Smooth muscle cell (in vitro differentiated cells): ENCODE data around the gene ZNF136. TPM values are rescaled to one million over a fixed set of nuclear protein-coding genes. Genes with fewer than 3 reads are reported as not detected.

ENCODE experiments used
- DNase-seq: peaks from one replicate; lab custom pipeline; 2025; ENCODE audit not compliant: unreplicated experiment; lab: John Stamatoyannopoulos, UW
- H2AFZ ChIP-seq: fragments of 200-600 bp; sonication (generic); 2 replicates; pipeline ENCODE4 v1.6.0; 2016; ENCODE audit warnings: antibody characterized with exemption, low read depth, mild to moderate bottlenecking
- H3F3A ChIP-seq: fragments of 200-600 bp; sonication (generic); 2 replicates; pipeline ENCODE4 v1.6.0; 2017; ENCODE audit warnings: antibody characterized with exemption, low read depth
- H3K27ac ChIP-seq: fragments of 200-600 bp; sonication (generic); 2 replicates; pipeline ENCODE4 v1.5.1; 2016; ENCODE audit warnings: low read depth, mild to moderate bottlenecking
- H3K27me3 ChIP-seq: fragments of 200-600 bp; sonication (generic); 2 replicates; pipeline ENCODE4 v1.6.1; 2016; ENCODE audit warnings: low read depth, mild to moderate bottlenecking
- H3K36me3 ChIP-seq: fragments of 200-600 bp; sonication (generic); 2 replicates; pipeline ENCODE4 v1.5.1; 2016; ENCODE audit warnings: low read depth
- H3K4me1 ChIP-seq: fragments of 200-600 bp; sonication (generic); 2 replicates; pipeline ENCODE4 v1.5.1; 2016; ENCODE audit warnings: low read depth
- H3K4me2 ChIP-seq: fragments of 200-600 bp; sonication (generic); 2 replicates; pipeline ENCODE4 v1.6.0; 2016; ENCODE audit warnings: mild to moderate bottlenecking
- H3K4me3 ChIP-seq: fragments of 200-600 bp; sonication (generic); 2 replicates; pipeline ENCODE4 v1.5.1; 2016; ENCODE audit warnings: mild to moderate bottlenecking
- H3K79me2 ChIP-seq: fragments of 200-600 bp; sonication (generic); 2 replicates; pipeline ENCODE4 v1.6.0; 2016; ENCODE audit warnings: low read depth, mild to moderate bottlenecking
- H3K9ac ChIP-seq: fragments of 200-600 bp; sonication (generic); 2 replicates; pipeline ENCODE4 v1.6.0; 2016; ENCODE audit warnings: low read depth
- H3K9me3 ChIP-seq: fragments of 200-600 bp; sonication (generic); replicated peaks from 2 replicates; pipeline ENCODE4 v1.5.1; 2016; ENCODE audit warnings: low read depth
- H4K20me1 ChIP-seq: fragments of 200-600 bp; sonication (generic); 2 replicates; pipeline ENCODE4 v1.6.0; 2016; ENCODE audit warnings: low read depth
- CTCF ChIP-seq: fragments of 200-600 bp; sonication (generic); IDR thresholded peaks from 2 replicates; pipeline ENCODE4 v1.5.1; 2017; ENCODE audit warnings: borderline replicate concordance, mild to moderate bottlenecking, antibody characterized with exemption; ENCODE audit not compliant: insufficient read depth, poor library complexity, severe bottlenecking
- WGBS: methylation state at CpG from one replicate; pipeline ENCODE4 v1.1.7; 2016; ENCODE audit warnings: low lambda C conversion rate; 5-methylcytosine and 5-hydroxymethylcytosine counted together
- polyA plus RNA-seq: library from polyadenylated mRNA; unstranded; fragments of >200 nt; fragmentation: Nextera tagmentation; extraction: Ambion mirVana; gene quantifications from 2 replicates; pipeline ENCODE4 v1.2.1, GENCODE V29; 2016
- total RNA-seq: library from RNA; depleted of rRNA; stranded (reverse); fragments of >200 nt; gene quantifications from 2 replicates; pipeline ENCODE4 v1.2.3, GENCODE V29; 2014

Gene ZNF136
- total and polyA plus RNA-seq, 2 experiments from 2014 or later: 5.1 to 5.7 TPM

- no peak overlapping the region for H3K4me3 ChIP-seq
- no peaks in the 10 kb centered on the region for H3K36me3 ChIP-seq
- TF ChIP-seq CTCF: no peak
- no peaks in the 10 kb centered on the region for H3F3A ChIP-seq
- no peak overlapping the region for H3K4me2 ChIP-seq
- peaks cover 10% of the 10 kb centered on the region for H4K20me1 ChIP-seq
- 94% methylated on average over 25 of the region's 25 CpGs for WGBS
- no peak for DNase-seq
- H3K27ac ChIP-seq: no peak overlapping the region
- H3K79me2 ChIP-seq: peaks cover 33% of the 10 kb centered on the region
- no peak overlapping the region for H2AFZ ChIP-seq
- no peaks in the 10 kb centered on the region for H3K9me3 ChIP-seq
- peaks cover 6% of the 10 kb centered on the region for H3K4me1 ChIP-seq
- no peaks in the 10 kb centered on the region for H3K27me3 ChIP-seq
- H3K9ac ChIP-seq: no peak overlapping the region
These were observed 3.0 kb upstream of the ZNF136 start for GRCh38 chr19:12159773-12160414.

GRCh38 chr19:12162513-12162881, 399 bp upstream of the ZNF136 start:
- Histone ChIP-seq H3K4me3 (peak overlapping the region; percentile 96), H3F3A (no peaks in the 10 kb centered on the region), H3K4me1 (peaks cover 6% of the 10 kb centered on the region), H3K79me2 (peaks cover 43% of the 10 kb centered on the region), H3K9me3 (no peaks in the 10 kb centered on the region), H3K9ac (peak overlapping the region; percentile 100), H3K36me3 (no peaks in the 10 kb centered on the region), H3K27me3 (no peaks in the 10 kb centered on the region), H4K20me1 (peaks cover 29% of the 10 kb centered on the region), H3K27ac (peak overlapping the region; percentile 99), H2AFZ (peak overlapping the region; percentile 100), H3K4me2 (peak overlapping the region; percentile 97)
- no peak for DNase-seq
- 39% methylated on average over 8 of the region's 8 CpGs for WGBS
- TF ChIP-seq CTCF: no peak

- Histone ChIP-seq H3K36me3 (no peaks in the 10 kb centered on the region), H3F3A (no peaks in the 10 kb centered on the region), H3K9me3 (no peaks in the 10 kb centered on the region), H3K9ac (peak overlapping the region; percentile 100), H3K79me2 (peaks cover 54% of the 10 kb centered on the region), H4K20me1 (peaks cover 40% of the 10 kb centered on the region), H3K4me1 (peaks cover 6% of the 10 kb centered on the region), H3K4me3 (peak overlapping the region; percentile 96), H3K4me2 (peak overlapping the region; percentile 97), H2AFZ (peak overlapping the region; percentile 100), H3K27ac (peak overlapping the region; percentile 99), H3K27me3 (no peaks in the 10 kb centered on the region)
- TF ChIP-seq CTCF: no peak
- no peak for DNase-seq
- 11% methylated on average over 2 of the region's 2 CpGs for WGBS
These were observed 930 bp downstream of the ZNF136 start for GRCh38 chr19:12163826-12164225.

GRCh38 chr19:12166626-12167025, 3.7 kb downstream of the ZNF136 start:
- Histone ChIP-seq H3K9ac (no peak overlapping the region), H3K79me2 (peaks cover 75% of the 10 kb centered on the region), H3K4me2 (no peak overlapping the region), H3K36me3 (peaks cover 3% of the 10 kb centered on the region), H3K9me3 (no peaks in the 10 kb centered on the region), H3K4me3 (no peak overlapping the region), H3F3A (no peaks in the 10 kb centered on the region), H2AFZ (no peak overlapping the region), H4K20me1 (peaks cover 40% of the 10 kb centered on the region), H3K4me1 (peaks cover 6% of the 10 kb centered on the region), H3K27ac (no peak overlapping the region), H3K27me3 (no peaks in the 10 kb centered on the region)
- DNase-seq: no peak
- WGBS: 97% methylated on average over 1 of the region's 1 CpG
- no peak for TF ChIP-seq CTCF
